ENCODE data around the gene RYK. TPM values are rescaled to one million over a fixed set of nuclear protein-coding genes. Genes with fewer than 3 reads are reported as not detected.

The RYK gene
- polyA plus RNA-seq, 1 donor (not counting 4 experiments of a cell fraction or from before 2014, with no cell fraction given): 82.1 TPM

- TF ChIP-seq CTCF (optimal IDR thresholded peaks at IDR 0.05 in 1 of 3, IDR thresholded peaks at IDR 0.05 in 1 of 3, conservative IDR thresholded peaks at IDR 0.05 in 1 of 3; ENCODE audit: extremely low read depth in 1 of 3, insufficient read depth in 2 of 3, low read length in 3 of 3) (no peak), EZH2 (IDR thresholded peaks at IDR 0.05; ENCODE audit: low read length) (no peak)
These were observed 14.0 kb downstream of the RYK start for GRCh38 chr3:134236505-134237170.

DNA sequence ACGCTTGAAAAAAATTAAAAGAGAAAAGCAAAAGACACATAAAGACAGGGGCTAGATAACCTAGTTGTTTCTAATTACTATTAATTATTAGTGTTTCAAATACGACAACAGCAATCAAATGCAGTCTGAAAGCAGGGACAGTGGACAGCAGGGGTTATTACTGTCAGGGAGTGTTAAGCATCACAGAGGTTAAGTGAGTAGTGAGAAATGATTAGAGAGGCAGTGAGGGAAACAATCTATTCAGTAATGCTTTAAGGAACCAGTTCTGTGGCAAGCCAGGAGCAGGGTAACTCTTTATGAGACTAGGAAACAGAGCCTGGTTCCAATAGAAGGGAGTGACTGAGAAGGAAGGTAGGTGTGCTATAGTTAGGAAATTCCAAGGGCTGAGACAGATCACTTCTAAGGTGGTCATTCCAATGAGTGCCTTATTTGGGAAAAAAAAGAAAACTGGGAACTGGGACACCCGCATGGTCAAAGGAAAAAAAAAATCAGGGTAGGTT lies 15.0 kb downstream of the RYK start:
- no peak for DNase-seq (ENCODE audit: low read depth, low spot score)
- no peak for TF ChIP-seq CTCF (optimal IDR thresholded peaks at IDR 0.05 in 1 of 3, IDR thresholded peaks at IDR 0.05 in 1 of 3, conservative IDR thresholded peaks at IDR 0.05 in 1 of 3; ENCODE audit: extremely low read depth in 1 of 3, insufficient read depth in 2 of 3, low read length in 3 of 3)
- no peak for TF ChIP-seq EZH2 (IDR thresholded peaks at IDR 0.05; ENCODE audit: low read length)
- Histone ChIP-seq H3K9me3 (ENCODE audit: control insufficient read depth, low read depth, low read length) (no peaks in the 10 kb centered on the region), H3K4me2 (ENCODE audit: control insufficient read depth, extremely low read depth, insufficient read depth, low read depth, low read length) (no peak overlapping the region), H3K27ac (ENCODE audit: control insufficient read depth, insufficient read depth, low read length) (no peak overlapping the region), H2AFZ (ENCODE audit: control insufficient read depth, low read length) (no peak overlapping the region), H3K4me1 (ENCODE audit: control insufficient read depth, extremely low read depth, insufficient read depth, low read length) (peaks cover 38% of the 10 kb centered on the region), H4K20me1 (ENCODE audit: control insufficient read depth, extremely low read depth, insufficient read depth, low read length) (peaks cover 16% of the 10 kb centered on the region), H3K9me1 (ENCODE audit: control insufficient read depth, extremely low read depth, insufficient read depth, low read length) (no peaks in the 10 kb centered on the region), H3K9ac (ENCODE audit: control insufficient read depth, extremely low read depth, insufficient read depth, low read length) (no peak overlapping the region), H3K79me2 (ENCODE audit: control insufficient read depth, insufficient read depth, low read length) (peaks cover 98% of the 10 kb centered on the region), H3K36me3 (ENCODE audit: control insufficient read depth in 2 of 2, extremely low read depth in 1 of 2, insufficient read depth in 2 of 2, low read length in 2 of 2) (peaks cover 0 to 2% of the 10 kb centered on the region in 2 experiments), H3K4me3 (ENCODE audit: control insufficient read depth in 2 of 3, extremely low read depth in 1 of 3, insufficient read depth in 2 of 3, low read depth in 1 of 3, low read length in 3 of 3) (no peak overlapping the region), H3K27me3 (ENCODE audit: control insufficient read depth, extremely low read depth, insufficient read depth, low read length) (no peaks in the 10 kb centered on the region)
- no peak for FAIRE-seq
- dilution Hi-C loops (cut with MboI; ENCODE audit: extremely low pct_ligation_motif_present, low sequenced_read_pairs): no loop called here

More at GRCh38 chr3:134236505-134237170, 14.0 kb downstream of the RYK start:
- no peaks in the 10 kb centered on the region for H3K9me3 ChIP-seq (ENCODE audit: control insufficient read depth, low read depth, low read length)
- H4K20me1 ChIP-seq (ENCODE audit: control insufficient read depth, extremely low read depth, insufficient read depth, low read length): peaks cover 11% of the 10 kb centered on the region
- H3K9ac ChIP-seq (ENCODE audit: control insufficient read depth, extremely low read depth, insufficient read depth, low read length): no peak overlapping the region
- no peak for DNase-seq (ENCODE audit: low read depth, low spot score)
- peaks cover 38% of the 10 kb centered on the region for H3K4me1 ChIP-seq (ENCODE audit: control insufficient read depth, extremely low read depth, insufficient read depth, low read length)
- H2AFZ ChIP-seq (ENCODE audit: control insufficient read depth, low read length): no peak overlapping the region
- no peak overlapping the region for H3K4me3 ChIP-seq (ENCODE audit: control insufficient read depth in 2 of 3, extremely low read depth in 1 of 3, insufficient read depth in 2 of 3, low read depth in 1 of 3, low read length in 3 of 3)
- no peaks in the 10 kb centered on the region for H3K27me3 ChIP-seq (ENCODE audit: control insufficient read depth, extremely low read depth, insufficient read depth, low read length)
- peaks cover 98% of the 10 kb centered on the region for H3K79me2 ChIP-seq (ENCODE audit: control insufficient read depth, insufficient read depth, low read length)
- H3K9me1 ChIP-seq (ENCODE audit: control insufficient read depth, extremely low read depth, insufficient read depth, low read length): no peaks in the 10 kb centered on the region
- H3K36me3 ChIP-seq (ENCODE audit: control insufficient read depth in 2 of 2, extremely low read depth in 1 of 2, insufficient read depth in 2 of 2, low read length in 2 of 2): peaks cover 0 to 2% of the 10 kb centered on the region in 2 experiments
- no peak for FAIRE-seq
- dilution Hi-C loops (cut with MboI; ENCODE audit: extremely low pct_ligation_motif_present, low sequenced_read_pairs): no loop called here
- no peak overlapping the region for H3K27ac ChIP-seq (ENCODE audit: control insufficient read depth, insufficient read depth, low read length)
- no peak overlapping the region for H3K4me2 ChIP-seq (ENCODE audit: control insufficient read depth, extremely low read depth, insufficient read depth, low read depth, low read length)
